AG04449 (cell line): Measurements from ENCODE around the gene LRRC75B.

Experiments used
- CTCF ChIA-PET: fragments of 350-600 bp; formaldehyde crosslinking; extraction: SDS; loops from one replicate; lab custom pipeline; 2021; ENCODE audit warnings: antibody characterized with exemption; lab: Yijun Ruan, JAX
- POLR2A ChIA-PET: fragments of 400-600, 350-600 bp; formaldehyde crosslinking; extraction: SDS; loops from one replicate; lab custom pipeline; 2020; ENCODE audit warnings: antibody characterized with exemption, inconsistent platforms; lab: Yijun Ruan, JAX
- DNase-seq: peaks from one replicate; pipeline ENCODE4 v3.0.0-alpha.2; 2010; ENCODE audit warnings: low read depth, low spot score
- H3K4me3 ChIP-seq: 2 replicates; pipeline ENCODE4 v1.5.1; 2011; ENCODE audit warnings: low read depth, mild to moderate bottlenecking, control low read depth, low read length
- CTCF ChIP-seq: IDR thresholded peaks from one replicate; pipeline ENCODE4 v1.5.1; 2011; ENCODE audit warnings: mild to moderate bottlenecking, moderate library complexity, low read length, control low read depth, inconsistent platforms; ENCODE audit not compliant: insufficient read depth; ENCODE audit errors: missing control alignments

LRRC75B gene

GRCh38 chr22:24578355-24579257 lies 14.3 kb downstream of the LRRC75B start:
- no peak for DNase-seq
- TF ChIP-seq CTCF, result no peak
- POLR2A ChIA-PET, result no interaction called here
- CTCF ChIA-PET, result no interaction called here
- no peak overlapping the region for H3K4me3 ChIP-seq

- H3K4me3 ChIP-seq, result no peak overlapping the region
- TF ChIP-seq CTCF, result no peak
- CTCF ChIA-PET, result interaction anchor here (0.8 to 1.7 kb wide), 2 partner anchors 10 to 12 kb away, joined by 3 read pairs; no protein-coding TSS in a partner anchor
- POLR2A ChIA-PET, result no interaction called here
- no peak for DNase-seq
These were observed 16.1 kb downstream of the LRRC75B start for GRCh38 chr22:24576778-24577177.

DNA sequence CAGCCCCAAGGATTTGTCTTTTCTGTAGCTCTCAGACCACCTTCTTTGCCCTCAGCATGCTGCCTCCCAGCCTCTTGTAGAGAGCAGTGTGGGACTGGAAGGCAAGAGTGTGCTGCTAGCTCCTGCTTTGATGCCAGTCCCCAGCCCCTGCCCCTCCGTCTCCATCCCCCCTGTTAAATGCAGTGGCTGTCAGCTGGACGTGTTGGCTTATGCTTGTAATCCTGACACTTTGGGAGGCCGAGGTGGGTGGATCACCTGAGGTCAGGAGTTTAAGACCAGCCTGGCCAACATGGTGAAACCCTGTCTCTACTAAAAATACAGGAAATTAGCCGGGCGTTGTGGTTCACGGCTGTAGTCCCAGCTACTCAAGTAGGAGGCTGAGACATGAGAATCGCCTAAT lies 21.6 kb downstream of the LRRC75B start:
- DNase-seq, result no peak
- no peak overlapping the region for H3K4me3 ChIP-seq
- ChIA-PET CTCF (no interaction called here), POLR2A (no interaction called here)
- no peak for TF ChIP-seq CTCF

GRCh38 chr22:24567668-24568067 lies 25.2 kb downstream of the LRRC75B start:
- ChIA-PET POLR2A (no interaction called here), CTCF (interaction anchor here (1.4 kb wide), 1 partner anchor 9 kb away, joined by 3 read pairs; no protein-coding TSS in a partner anchor)
- DNase-seq, result no peak
- TF ChIP-seq CTCF, result no peak
- no peak overlapping the region for H3K4me3 ChIP-seq

- DNase-seq, result no peak
- POLR2A ChIA-PET, result interaction anchor here (0.6 to 1.1 kb wide), 2 partner anchors 12 to 198 kb away, joined by 3 read pairs; partner anchors contain the start of gene GUCD1
- CTCF ChIA-PET, result interaction anchor here (1.4 kb wide), 1 partner anchor 10 kb away, joined by 3 read pairs; no protein-coding TSS in a partner anchor
These were observed 25.9 kb downstream of the LRRC75B start for GRCh38 chr22:24566899-24567511.

More at GRCh38 chr22:24566899-24567511, 25.9 kb downstream of the LRRC75B start:
- no peak overlapping the region for H3K4me3 ChIP-seq
- TF ChIP-seq CTCF, result no peak
